PC-3 (cell line): ENCODE results near the gene SSBP2. TPM values are rescaled to one million over a fixed set of nuclear protein-coding genes. Genes with fewer than 3 reads are reported as not detected.

Source experiments
- ATAC-seq: fragments of 200-7000 bp; cut with Tn5 transposase; 2 replicates; pipeline ENCODE4 v1.9.1; 2020; ENCODE audit warnings: mild to moderate bottlenecking, moderate library complexity
- BruUV-seq: library from RNA; stranded (reverse); fragments of 400-500 nt; replicated peaks from 2 replicates; lab custom pipeline; 2021; lab: Mats Ljungman, UMichigan
- CTCF ChIA-PET: fragments of 300-600 bp; sonication (Branson Sonifier 250); formaldehyde crosslinking; loops from one replicate; lab custom pipeline; 2022; ENCODE audit warnings: antibody characterized with exemption; lab: Charles Lee
- POLR2A ChIA-PET: fragments of 300-600 bp; sonication (Branson Sonifier 250); formaldehyde crosslinking; loops from one replicate; lab custom pipeline; 2022; ENCODE audit warnings: antibody characterized with exemption; ENCODE audit not compliant: unreplicated experiment; lab: Charles Lee
- DNase-seq: peaks from one replicate; pipeline ENCODE4 v3.0.0-alpha.2; 2015
- H2AFZ ChIP-seq: fragments of 300-600 bp; sonication (generic); 2 replicates; pipeline ENCODE4 v1.6.0; 2016; ENCODE audit warnings: antibody characterized with exemption, low read length
- H3F3A ChIP-seq: fragments of 300-600 bp; sonication (generic); one replicate; pipeline ENCODE4 v1.6.0; 2017; ENCODE audit warnings: antibody characterized with exemption, low read length, control low read depth, mild to moderate bottlenecking; ENCODE audit not compliant: unreplicated experiment
- H3K27ac ChIP-seq: fragments of 300-600 bp; sonication (generic); 2 replicates; pipeline ENCODE4 v1.5.1; 2016; ENCODE audit warnings: mild to moderate bottlenecking, low read length
- H3K27me3 ChIP-seq: fragments of 300-600 bp; sonication (generic); 2 replicates; pipeline ENCODE4 v1.6.1; 2016; ENCODE audit warnings: low read length, mixed read lengths
- H3K36me3 ChIP-seq: fragments of 300-600 bp; sonication (generic); 2 replicates; pipeline ENCODE4 v1.6.1; 2016; ENCODE audit warnings: low read depth, mixed run types, low read length, mixed read lengths
- H3K4me1 ChIP-seq: fragments of 300-600 bp; sonication (generic); 2 replicates; pipeline ENCODE4 v1.5.1; 2016; ENCODE audit warnings: low read length; ENCODE audit not compliant: insufficient read depth
- H3K4me2 ChIP-seq: fragments of 300-600 bp; sonication (generic); 2 replicates; pipeline ENCODE4 v1.6.0; 2016; ENCODE audit warnings: low read length
- H3K4me3 ChIP-seq: fragments of 300-600 bp; sonication (generic); 2 replicates; pipeline ENCODE4 v1.5.1; 2016; ENCODE audit warnings: mild to moderate bottlenecking, low read length, mixed read lengths
- H3K79me2 ChIP-seq: fragments of 300-600 bp; sonication (generic); 2 replicates; pipeline ENCODE4 v1.6.1; 2017; ENCODE audit warnings: low read length, mixed read lengths
- H3K9ac ChIP-seq: fragments of 300-600 bp; sonication (generic); 2 replicates; pipeline ENCODE4 v1.6.0; 2016; ENCODE audit warnings: mild to moderate bottlenecking, low read length
- H3K9me2 ChIP-seq: fragments of 300-600 bp; sonication (generic); replicated peaks from 2 replicates; pipeline ENCODE4 v1.6.1; 2016; ENCODE audit warnings: mixed run types, low read length, mixed read lengths
- H3K9me3 ChIP-seq: fragments of 300-600 bp; sonication (generic); 2 replicates; pipeline ENCODE4 v1.6.1; 2016; ENCODE audit warnings: low read length, mixed read lengths
- H4K20me1 ChIP-seq: fragments of 300-600 bp; sonication (generic); 2 replicates; pipeline ENCODE4 v1.6.1; 2016; ENCODE audit warnings: low read length, mixed read lengths
- CTCF ChIP-seq: fragments of 300-600 bp; sonication (generic); conservative IDR thresholded peaks from 2 replicates; pipeline ENCODE4 v1.5.1; 2017; ENCODE audit warnings: antibody characterized with exemption, low read depth, mild to moderate bottlenecking, low read length
- EZH2 ChIP-seq: fragments of 300-600 bp; sonication (generic); IDR thresholded peaks from one replicate; pipeline ENCODE4 v1.6.1; 2017; ENCODE audit warnings: antibody characterized with exemption, mild to moderate bottlenecking, low read length; ENCODE audit not compliant: unreplicated experiment
- EZH2phosphoT487 ChIP-seq: fragments of 300-600 bp; sonication (generic); IDR thresholded peaks from 2 replicates; pipeline ENCODE4 v1.6.1; 2018; ENCODE audit warnings: mild to moderate bottlenecking, antibody characterized with exemption, low read length, borderline replicate concordance
- intact Hi-C: fragments of 100-400 bp; cut with micrococcal nuclease; formaldehyde crosslinking; loops from 2 replicates; pipeline ENCODE4 v1.9.0; 2023
- total RNA-seq: library from RNA; depleted of rRNA; stranded (reverse); fragments of >200 nt; gene quantifications from 2 replicates; pipeline ENCODE4 v1.2.3, GENCODE V29; 2014

Gene SSBP2
- total RNA-seq, 1 experiment from 2014 or later, result 5.8 TPM

- peaks cover 5% of the 10 kb centered on the region for H3K4me1 ChIP-seq
- ChIA-PET CTCF (no interaction called here), POLR2A (no interaction called here)
- DNase-seq (no peak), ATAC-seq (no peak)
- no peaks in the 10 kb centered on the region for H3K9me2 ChIP-seq
- intact Hi-C loops, result no loop called here
- H3K9ac ChIP-seq, result no peak overlapping the region
- no peaks in the 10 kb centered on the region for H4K20me1 ChIP-seq
- H3K27me3 ChIP-seq, result no peaks in the 10 kb centered on the region
- no peak overlapping the region for H2AFZ ChIP-seq
- no TSS peak for BruUV-seq
- H3K36me3 ChIP-seq, result no peaks in the 10 kb centered on the region
- no peaks in the 10 kb centered on the region for H3K9me3 ChIP-seq
- H3K4me2 ChIP-seq, result no peak overlapping the region
- TF ChIP-seq EZH2 (no peak), CTCF (no peak), EZH2phosphoT487 (no peak)
- H3K79me2 ChIP-seq, result no peaks in the 10 kb centered on the region
- H3K4me3 ChIP-seq, result no peak overlapping the region
- H3K27ac ChIP-seq, result no peak overlapping the region
- H3F3A ChIP-seq, result no peaks in the 10 kb centered on the region
Measured at GRCh38 chr5:81558188-81558587, 192.7 kb downstream of the SSBP2 start.

GRCh38 chr5:81556809-81557208 lies 194.1 kb downstream of the SSBP2 start:
- no TSS peak for BruUV-seq
- intact Hi-C loops, result no loop called here
- Histone ChIP-seq H3K27me3 (no peaks in the 10 kb centered on the region), H3F3A (no peaks in the 10 kb centered on the region), H3K27ac (no peak overlapping the region), H3K4me3 (no peak overlapping the region), H3K4me2 (no peak overlapping the region), H3K9me3 (no peaks in the 10 kb centered on the region), H3K9ac (no peak overlapping the region), H3K79me2 (no peaks in the 10 kb centered on the region), H3K4me1 (peaks cover 10% of the 10 kb centered on the region), H2AFZ (no peak overlapping the region), H3K36me3 (no peaks in the 10 kb centered on the region), H3K9me2 (no peaks in the 10 kb centered on the region), H4K20me1 (no peaks in the 10 kb centered on the region)
- ATAC-seq, result no peak
- CTCF ChIA-PET, result no interaction called here
- no peak for DNase-seq
- POLR2A ChIA-PET, result no interaction called here
- TF ChIP-seq EZH2phosphoT487 (no peak), CTCF (no peak), EZH2 (no peak)

GRCh38 chr5:81555865-81556264 lies 195.0 kb downstream of the SSBP2 start:
- no peak overlapping the region for H3K4me3 ChIP-seq
- H3K27me3 ChIP-seq, result no peaks in the 10 kb centered on the region
- no peak for ATAC-seq
- no peaks in the 10 kb centered on the region for H4K20me1 ChIP-seq
- no peak overlapping the region for H3K27ac ChIP-seq
- H3K36me3 ChIP-seq, result no peaks in the 10 kb centered on the region
- H3K9me2 ChIP-seq, result no peaks in the 10 kb centered on the region
- no peaks in the 10 kb centered on the region for H3F3A ChIP-seq
- no peak for DNase-seq
- TF ChIP-seq CTCF (no peak), EZH2phosphoT487 (no peak), EZH2 (no peak)
- H3K4me2 ChIP-seq, result no peak overlapping the region
- BruUV-seq, result no TSS peak
- H3K4me1 ChIP-seq, result peaks cover 10% of the 10 kb centered on the region
- H3K9me3 ChIP-seq, result no peaks in the 10 kb centered on the region
- no peak overlapping the region for H3K9ac ChIP-seq
- ChIA-PET CTCF (no interaction called here), POLR2A (no interaction called here)
- no peak overlapping the region for H2AFZ ChIP-seq
- intact Hi-C loops, result no loop called here
- H3K79me2 ChIP-seq, result no peaks in the 10 kb centered on the region
